ENCODE results near the gene ORMDL2.

GRCh38 chr12:55777856-55778255 is 40.0 kb upstream of the ORMDL2 start:
- TF ChIP-seq CTCF (IDR thresholded peaks at IDR 0.05) (no peak), ZFX (IDR thresholded peaks at IDR 0.05; ENCODE audit: borderline replicate concordance) (no peak)
